Measurements from ENCODE around the gene NOTCH1. TPM values are rescaled to one million over a fixed set of nuclear protein-coding genes. Genes with fewer than 3 reads are reported as not detected.

The NOTCH1 gene
- total RNA-seq, 1 experiment from 2014 or later: 39.2 TPM

- Histone ChIP-seq H3K4me1 (replicated peaks; ENCODE audit: insufficient read depth) (no peaks in the 10 kb centered on the region), H3K79me2 (ENCODE audit: low read depth) (no peaks in the 10 kb centered on the region), H3K4me2 (no peak overlapping the region), H3K36me3 (ENCODE audit: low read depth) (no peaks in the 10 kb centered on the region), H3F3A (ENCODE audit: insufficient read depth, low read depth) (no peaks in the 10 kb centered on the region), H3K27ac (no peak overlapping the region), H4K20me1 (ENCODE audit: insufficient read depth) (no peaks in the 10 kb centered on the region; the same call in 1 of the 2 replicates), H2AFZ (no peak overlapping the region), H3K9me3 (ENCODE audit: insufficient read depth, low read depth) (no peaks in the 10 kb centered on the region), H3K4me3 (no peak overlapping the region), H3K9me2 (ENCODE audit: insufficient read depth) (no peaks in the 10 kb centered on the region), H3K27me3 (ENCODE audit: insufficient read depth, low read depth) (no peaks in the 10 kb centered on the region)
- BruUV-seq (replicated peaks): no TSS peak
- intact Hi-C loops (cut with micrococcal nuclease; ENCODE audit: unreplicated experiment): no loop called here
- ChIA-PET POLR2A (ENCODE audit: unreplicated experiment) (no interaction called here), CTCF (no interaction called here)
- TF ChIP-seq EZH2 (IDR thresholded peaks at IDR 0.05; ENCODE audit: low read depth) (no peak), CTCF (conservative IDR thresholded peaks at IDR 0.05) (no peak)
- DNase-seq: no peak
Observed at GRCh38 chr9:136509549-136509948, 36.3 kb downstream of the NOTCH1 start.

- Histone ChIP-seq H3K4me3 (no peak overlapping the region), H4K20me1 (ENCODE audit: insufficient read depth) (no peaks in the 10 kb centered on the region; the same call in 1 of the 2 replicates), H3F3A (ENCODE audit: insufficient read depth, low read depth) (no peaks in the 10 kb centered on the region), H3K36me3 (ENCODE audit: low read depth) (no peaks in the 10 kb centered on the region), H3K9me2 (ENCODE audit: insufficient read depth) (no peaks in the 10 kb centered on the region), H2AFZ (no peak overlapping the region), H3K9me3 (ENCODE audit: insufficient read depth, low read depth) (no peaks in the 10 kb centered on the region), H3K79me2 (ENCODE audit: low read depth) (no peaks in the 10 kb centered on the region), H3K27me3 (ENCODE audit: insufficient read depth, low read depth) (no peaks in the 10 kb centered on the region), H3K4me2 (no peak overlapping the region), H3K27ac (no peak overlapping the region), H3K4me1 (replicated peaks; ENCODE audit: insufficient read depth) (no peaks in the 10 kb centered on the region)
- intact Hi-C loops (cut with micrococcal nuclease; ENCODE audit: unreplicated experiment): no loop called here
- ChIA-PET POLR2A (ENCODE audit: unreplicated experiment) (no interaction called here), CTCF (interaction anchor here (0.6 kb wide), 1 partner anchor 182 kb away, joined by 7 read pairs; the partner anchor contains the start of gene GPSM1)
- no TSS peak for BruUV-seq (replicated peaks)
- TF ChIP-seq EZH2 (IDR thresholded peaks at IDR 0.05; ENCODE audit: low read depth): no peak
- no peak for DNase-seq
Observed at GRCh38 chr9:136508729-136509500, 36.9 kb downstream of the NOTCH1 start.

- intact Hi-C loops (cut with micrococcal nuclease; ENCODE audit: unreplicated experiment): no loop called here
- Histone ChIP-seq H3K4me3 (no peak overlapping the region), H2AFZ (no peak overlapping the region), H3K4me1 (replicated peaks; ENCODE audit: insufficient read depth) (no peaks in the 10 kb centered on the region), H4K20me1 (ENCODE audit: insufficient read depth) (no peaks in the 10 kb centered on the region; the same call in 1 of the 2 replicates), H3K4me2 (no peak overlapping the region), H3K79me2 (ENCODE audit: low read depth) (no peaks in the 10 kb centered on the region), H3K27me3 (ENCODE audit: insufficient read depth, low read depth) (no peaks in the 10 kb centered on the region), H3K36me3 (ENCODE audit: low read depth) (no peaks in the 10 kb centered on the region), H3K27ac (no peak overlapping the region), H3K9me2 (ENCODE audit: insufficient read depth) (no peaks in the 10 kb centered on the region), H3F3A (ENCODE audit: insufficient read depth, low read depth) (no peaks in the 10 kb centered on the region), H3K9me3 (ENCODE audit: insufficient read depth, low read depth) (no peaks in the 10 kb centered on the region)
- ChIA-PET CTCF (no interaction called here), POLR2A (ENCODE audit: unreplicated experiment) (no interaction called here)
- DNase-seq: no peak
- no TSS peak for BruUV-seq (replicated peaks)
- no peak for TF ChIP-seq EZH2 (IDR thresholded peaks at IDR 0.05; ENCODE audit: low read depth)
- TF ChIP-seq CTCF (conservative IDR thresholded peaks at IDR 0.05): no peak
Observed at GRCh38 chr9:136507992-136508375, 37.9 kb downstream of the NOTCH1 start.
